Measurements from ENCODE around the gene CD300H.

- TF ChIP-seq CTCF (conservative IDR thresholded peaks at IDR 0.05 in 1 of 2, IDR thresholded peaks at IDR 0.05 in 1 of 2; ENCODE audit: extremely low read depth in 1 of 2, insufficient read depth in 1 of 2, low read depth in 1 of 2, low read length in 2 of 2), result no peak
- TF ChIP-seq EZH2 (IDR thresholded peaks at IDR 0.05; ENCODE audit: borderline replicate concordance, low read length), result no peak
Observed at GRCh38 chr17:74525781-74526288, 41.5 kb downstream of the CD300H start.

Measured in mammary epithelial cell (primary cell).